ENCODE results near the gene RHPN2. TPM values are rescaled to one million over a fixed set of nuclear protein-coding genes. Genes with fewer than 3 reads are reported as not detected.

The RHPN2 gene
- total and polyA plus RNA-seq, 8 donors: 7.5 to 18.9 (median 8.2) TPM

GRCh38 chr19:32930567-32930966 lies 134.1 kb downstream of the RHPN2 start:
- Histone ChIP-seq H3K4me3 (no peak overlapping the region), H3K27me3 (no peaks in the 10 kb centered on the region), H3K27ac (no peak overlapping the region), H3K36me3 (peaks cover 0 to 20% (median 0%) of the 10 kb centered on the region in 3 donors), H3K4me1 (no peaks in the 10 kb centered on the region), H3K9me3 (no peaks in the 10 kb centered on the region)
- DNase-seq: no peak
- no peak for FAIRE-seq
- 95 to 97% methylated on average over 8 of the region's 8 CpGs for WGBS, 2 donors
- no peak for TF ChIP-seq CTCF (IDR thresholded peaks at IDR 0.05)
- ATAC-seq: no peak
- intact Hi-C loops (cut with DNase I): no loop called here

GRCh38 chr19:32928806-32929205 lies 135.9 kb downstream of the RHPN2 start:
- Histone ChIP-seq H3K4me3 (no peak overlapping the region), H3K27me3 (no peaks in the 10 kb centered on the region), H3K36me3 (peaks cover 0 to 32% (median 0%) of the 10 kb centered on the region in 3 donors), H3K9me3 (no peaks in the 10 kb centered on the region), H3K27ac (no peak overlapping the region), H3K4me1 (no peaks in the 10 kb centered on the region)
- WGBS, 2 donors: 75 to 92% methylated on average over 2 of the region's 2 CpGs
- no peak for FAIRE-seq
- TF ChIP-seq CTCF (IDR thresholded peaks at IDR 0.05): no peak
- intact Hi-C loops (cut with DNase I): no loop called here
- ATAC-seq: no peak
- DNase-seq: no peak

Other genes starting within 250 kb of the RHPN2 start
- under 1 TPM in 3 of 6 donors, not detected in 3; 0.08 to 0.44 (median 0.28) TPM for gene SLC7A9, start 195.1 kb downstream of the RHPN2 start, total RNA-seq
- gene SLC7A9, start 195.1 kb downstream of the RHPN2 start, polyA plus RNA-seq: 1 to 10 TPM in 1 of 2 donors, under 1 TPM in 1; 0.27 to 1.1 TPM
- 10 to 100 TPM in 1 of 6 donors, 1 to 10 TPM in 5; 5.7 to 11.0 (median 6.8) TPM for gene CEP89, start 92.9 kb downstream of the RHPN2 start, total RNA-seq
- gene CEP89, start 92.9 kb downstream of the RHPN2 start, polyA plus RNA-seq: 1 to 10 TPM; 6.7 to 8.2 TPM
- 1 to 10 TPM in 1 of 6 donors, under 1 TPM in 5; 0.37 to 1.0 (median 0.54) TPM for gene FAAP24, start 92.6 kb downstream of the RHPN2 start, total RNA-seq
- under 1 TPM; 0.34 to 0.38 TPM for gene FAAP24, start 92.6 kb downstream of the RHPN2 start, polyA plus RNA-seq
- 1 to 10 TPM; 3.0 to 5.6 (median 3.6) TPM for gene GPATCH1, start 16.3 kb upstream of the RHPN2 start, total RNA-seq
- 1 to 10 TPM; 4.3 to 6.1 TPM for gene GPATCH1, start 16.3 kb upstream of the RHPN2 start, polyA plus RNA-seq
- gene WDR88, start 67.2 kb upstream of the RHPN2 start, total RNA-seq: not detected
- gene WDR88, start 67.2 kb upstream of the RHPN2 start, polyA plus RNA-seq: not detected
- 10 to 100 TPM in 5 of 6 donors, 1 to 10 TPM in 1; 7.2 to 21.0 (median 13.2) TPM for gene LRP3, start 129.4 kb upstream of the RHPN2 start, total RNA-seq
- gene LRP3, start 129.4 kb upstream of the RHPN2 start, polyA plus RNA-seq: 10 to 100 TPM in 1 of 2 donors, 1 to 10 TPM in 1; 9.2 to 18.9 TPM
- gene SLC7A10, start 161.0 kb upstream of the RHPN2 start, total RNA-seq: under 1 TPM in 1 of 6 donors, not detected in 5; 0.38 TPM
- 1 to 10 TPM in 1 of 2 donors, under 1 TPM in 1; 0.28 to 1.3 TPM for gene SLC7A10, start 161.0 kb upstream of the RHPN2 start, polyA plus RNA-seq
- 10 to 100 TPM in 3 of 6 donors, 1 to 10 TPM in 3; 6.1 to 18.7 (median 9.7) TPM for gene CEBPA, start 237.6 kb upstream of the RHPN2 start, total RNA-seq
- gene CEBPA, start 237.6 kb upstream of the RHPN2 start, polyA plus RNA-seq: 1 to 10 TPM; 4.4 to 7.7 TPM

Data from pancreas (tissue), 10 donors.